Subcutaneous abdominal adipose tissue (tissue), 5 donors: ENCODE measurements around the gene SLC26A11.
A peak's percentile ranks its signal among the peaks of the same experiment; 100 is the strongest.

Source experiments
- H3K27ac ChIP-seq: one replicate; pipeline ENCODE4 v1.7.0; 2013; ENCODE audit warnings: low read depth, mild to moderate bottlenecking, inconsistent platforms, low read length, moderate library complexity
- H3K27me3 ChIP-seq, 5 donors: one replicate each; pipeline ENCODE4 v1.7.0; 2013; ENCODE audit warnings: low read length in 5 of 5, inconsistent platforms in 1 of 5; ENCODE audit not compliant: control insufficient read depth in 5 of 5, insufficient read depth in 4 of 5
- H3K36me3 ChIP-seq, 5 donors: one replicate each; pipeline ENCODE4 v1.7.0; 2013; ENCODE audit warnings: low read length in 5 of 5; ENCODE audit not compliant: control insufficient read depth in 5 of 5, insufficient read depth in 5 of 5
- H3K4me1 ChIP-seq, 5 donors: one replicate each; pipeline ENCODE4 v1.7.0; 2013; ENCODE audit warnings: low read length in 5 of 5, mild to moderate bottlenecking in 3 of 5, moderate library complexity in 1 of 5; ENCODE audit not compliant: control insufficient read depth in 5 of 5, insufficient read depth in 5 of 5
- H3K4me3 ChIP-seq, 5 donors: one replicate each; pipeline ENCODE4 v1.7.0; 2013; ENCODE audit warnings: low read length in 5 of 5, low read depth in 1 of 5
- H3K9ac ChIP-seq, 5 donors: one replicate each; pipeline ENCODE4 v1.7.0; 2013; ENCODE audit warnings: low read length in 5 of 5, mild to moderate bottlenecking in 4 of 5, moderate library complexity in 3 of 5
- H3K9me3 ChIP-seq, 5 donors: one replicate each; pipeline ENCODE4 v1.7.0; 2013; ENCODE audit warnings: low read length in 5 of 5; ENCODE audit not compliant: control insufficient read depth in 5 of 5
- donor health status: healthy.
- donor health status: healthy.
- donor health status: healthy.
- donor health status: healthy.
- donor health status: healthy.

Gene SLC26A11

DNA sequence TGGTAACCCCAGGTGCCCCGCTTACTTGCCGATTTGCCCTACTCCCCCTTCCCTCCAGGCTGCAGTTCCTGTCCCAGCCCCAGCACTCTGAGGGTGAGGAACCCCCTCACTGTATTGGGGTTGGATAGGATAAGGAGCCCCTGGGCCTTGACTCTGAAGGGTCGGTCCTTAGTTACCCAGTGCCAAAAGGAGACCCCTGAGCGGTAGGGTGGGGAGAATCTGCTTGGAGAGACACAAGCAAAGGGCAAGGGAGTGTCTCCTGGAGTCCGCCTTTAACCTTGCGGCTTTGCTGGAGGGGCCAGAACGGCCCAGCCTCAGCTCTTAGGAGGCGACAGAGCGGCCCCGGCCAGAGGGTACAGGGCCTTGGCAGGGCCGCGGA is 37.4 kb upstream of the SLC26A11 start:
- peaks cover 0 to 12% (median 10%) of the 10 kb centered on the region in 5 donors for H3K27me3 ChIP-seq
- H3K9me3 ChIP-seq = no peaks in the 10 kb centered on the region
- H3K36me3 ChIP-seq = no peaks in the 10 kb centered on the region
- no peak overlapping the region for H3K9ac ChIP-seq
- H3K27ac ChIP-seq = no peak overlapping the region
- no peak overlapping the region for H3K4me3 ChIP-seq
- H3K4me1 ChIP-seq = peaks cover 5 to 9% (median 7%) of the 10 kb centered on the region in 5 donors

DNA sequence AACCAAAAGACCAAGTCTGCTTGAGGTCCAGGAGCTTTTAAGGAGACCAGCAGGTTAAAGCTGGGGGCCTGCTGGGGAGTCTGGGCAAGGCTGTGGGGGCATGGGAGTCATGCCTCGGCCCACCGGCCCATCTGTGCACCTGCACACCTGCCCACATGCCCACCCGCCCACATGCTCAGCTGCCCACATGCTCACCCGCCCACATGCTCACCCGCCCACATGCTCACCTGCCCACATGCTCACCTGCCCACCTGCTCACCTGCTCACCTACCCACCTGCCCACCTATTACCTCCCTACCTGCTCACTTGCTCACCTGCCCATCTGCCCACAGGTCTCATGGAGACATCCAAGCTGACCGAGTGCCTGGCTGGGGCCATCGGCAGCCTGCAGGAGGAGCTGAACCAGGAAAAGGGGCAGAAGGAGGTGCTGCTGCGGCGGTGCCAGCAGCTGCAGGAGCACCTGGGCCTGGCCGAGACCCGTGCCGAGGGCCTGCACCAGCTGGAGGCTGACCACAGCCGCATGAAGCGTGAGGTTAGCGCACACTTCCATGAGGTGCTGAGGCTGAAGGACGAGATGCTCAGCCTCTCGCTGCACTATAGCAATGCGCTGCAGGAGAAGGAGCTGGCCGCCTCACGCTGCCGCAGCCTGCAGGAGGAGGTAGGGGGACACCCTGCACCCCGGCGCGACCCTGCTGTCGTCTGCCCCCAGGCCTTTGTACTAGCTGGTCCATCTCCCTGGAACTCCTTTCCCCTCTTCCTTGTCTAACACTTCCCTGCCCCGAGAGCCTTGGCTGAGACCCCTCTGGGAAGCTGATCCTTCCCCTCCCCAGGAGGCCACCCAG is 36.4 kb upstream of the SLC26A11 start:
- Histone ChIP-seq H3K36me3 (no peaks in the 10 kb centered on the region), H3K9ac (no peak overlapping the region), H3K4me1 (peaks cover 6 to 16% (median 14%) of the 10 kb centered on the region in 5 donors), H3K27me3 (peaks cover 0 to 12% (median 10%) of the 10 kb centered on the region in 5 donors), H3K27ac (no peak overlapping the region), H3K9me3 (no peaks in the 10 kb centered on the region), H3K4me3 (no peak overlapping the region)

DNA sequence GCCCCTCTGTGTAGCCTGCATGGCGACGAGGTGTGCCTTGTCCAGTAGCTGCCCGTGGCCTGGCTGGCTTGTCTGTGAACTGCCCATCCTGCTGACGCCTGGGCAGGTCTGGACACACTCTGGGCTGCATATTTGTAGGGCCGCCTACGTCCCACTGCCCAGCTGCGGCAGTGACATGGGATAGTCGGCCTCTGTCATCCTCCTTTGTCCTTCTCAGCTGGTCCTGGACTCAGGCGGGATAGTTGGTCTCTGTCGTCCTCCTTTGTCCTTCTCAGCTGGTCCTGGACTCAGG is 35.9 kb upstream of the SLC26A11 start:
- H3K27ac ChIP-seq = no peak overlapping the region

DNA sequence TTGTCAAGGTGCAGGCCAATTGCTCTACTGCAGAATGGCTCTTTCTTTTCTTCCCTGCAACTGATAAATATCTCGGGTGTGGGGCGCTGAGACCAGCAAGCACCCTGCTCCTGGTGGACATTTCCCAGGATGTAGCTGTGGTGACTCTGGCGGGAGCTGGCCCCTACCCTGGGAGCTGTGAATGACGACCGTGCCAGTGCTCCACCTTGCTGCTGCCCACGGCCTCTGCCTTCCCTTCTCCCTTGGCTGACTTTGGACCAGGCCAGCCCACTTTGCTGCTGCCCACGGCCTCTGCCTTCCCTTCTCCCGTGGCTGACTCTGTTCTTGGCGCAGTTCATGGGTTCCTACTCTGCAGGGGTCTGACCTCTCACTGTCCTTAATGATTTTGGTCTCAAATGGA is 34.3 kb upstream of the SLC26A11 start:
- Histone ChIP-seq H3K4me3 (no peak overlapping the region), H3K9ac (no peak overlapping the region), H3K36me3 (no peaks in the 10 kb centered on the region), H3K27ac (no peak overlapping the region), H3K27me3 (peaks cover 0 to 15% (median 12%) of the 10 kb centered on the region in 5 donors), H3K9me3 (no peaks in the 10 kb centered on the region), H3K4me1 (peaks cover 6 to 17% (median 14%) of the 10 kb centered on the region in 5 donors)

More for the DNA sequence above, 35.9 kb upstream of the SLC26A11 start:
- Histone ChIP-seq H3K9ac (no peak overlapping the region), H3K4me3 (no peak overlapping the region), H3K27me3 (peaks cover 0 to 12% (median 10%) of the 10 kb centered on the region in 5 donors), H3K9me3 (no peaks in the 10 kb centered on the region), H3K36me3 (no peaks in the 10 kb centered on the region), H3K4me1 (peaks cover 6 to 16% (median 14%) of the 10 kb centered on the region in 5 donors)

DNA sequence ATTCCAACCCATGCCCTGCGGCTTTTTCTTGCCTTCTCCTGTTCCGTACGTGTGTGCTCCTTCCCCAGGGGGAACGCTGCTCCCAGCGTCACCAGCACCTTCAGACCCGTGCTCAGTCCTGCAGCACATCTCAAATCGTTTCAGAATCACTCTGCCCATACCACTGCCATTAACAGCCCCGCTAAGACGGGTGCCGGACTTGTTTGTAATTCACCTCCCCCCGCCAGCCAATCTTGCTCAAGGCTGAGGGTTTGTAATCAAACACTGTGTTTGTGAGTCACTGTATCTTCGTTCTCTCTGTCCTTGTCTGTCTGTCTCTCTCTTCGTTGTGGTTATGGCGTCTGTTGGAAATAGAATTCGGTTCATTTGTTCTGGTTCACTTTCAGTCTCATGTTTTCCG is 33.1 kb upstream of the SLC26A11 start:
- Histone ChIP-seq H3K4me3 (peak overlapping the region; percentile 39 to 55 (median 43)), H3K27me3 (peaks cover 3 to 22% (median 10%) of the 10 kb centered on the region in 5 donors), H3K27ac (peak overlapping the region; percentile 24), H3K4me1 (peaks cover 8 to 28% (median 25%) of the 10 kb centered on the region in 5 donors), H3K36me3 (no peaks in the 10 kb centered on the region), H3K9ac (peak overlapping the region in 1 of 5 donors; percentile 35), H3K9me3 (no peaks in the 10 kb centered on the region)

DNA sequence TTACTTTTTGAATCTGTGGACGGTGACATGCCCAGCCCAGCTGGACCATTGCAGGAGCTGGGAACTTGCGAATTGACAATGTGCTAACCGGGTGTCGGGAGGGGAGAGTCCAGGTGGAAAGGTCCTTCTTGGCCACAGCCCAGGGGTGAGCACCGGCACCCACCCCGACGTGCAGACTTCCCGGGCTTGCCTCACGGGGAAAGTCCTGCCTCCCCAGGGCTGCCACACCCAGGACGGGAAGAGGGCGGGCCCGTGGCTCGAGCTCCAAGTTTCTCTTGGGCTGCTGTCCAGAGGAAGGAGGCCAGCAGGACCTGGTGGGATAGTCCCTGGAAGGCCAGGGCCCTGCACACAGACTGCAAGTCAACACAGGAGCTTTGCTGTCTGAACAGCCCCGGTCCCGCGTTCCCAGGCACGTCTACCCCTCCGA is 32.7 kb upstream of the SLC26A11 start:
- H3K9me3 ChIP-seq = no peaks in the 10 kb centered on the region
- peak overlapping the region; percentile 39 to 55 (median 43) for H3K4me3 ChIP-seq
- no peaks in the 10 kb centered on the region for H3K36me3 ChIP-seq
- H3K9ac ChIP-seq = peak overlapping the region in 2 of 5 donors; percentile 35 to 48
- peak overlapping the region; percentile 24 for H3K27ac ChIP-seq
- peaks cover 8 to 33% (median 30%) of the 10 kb centered on the region in 5 donors for H3K4me1 ChIP-seq
- H3K27me3 ChIP-seq = peaks cover 3 to 24% (median 8%) of the 10 kb centered on the region in 5 donors

DNA sequence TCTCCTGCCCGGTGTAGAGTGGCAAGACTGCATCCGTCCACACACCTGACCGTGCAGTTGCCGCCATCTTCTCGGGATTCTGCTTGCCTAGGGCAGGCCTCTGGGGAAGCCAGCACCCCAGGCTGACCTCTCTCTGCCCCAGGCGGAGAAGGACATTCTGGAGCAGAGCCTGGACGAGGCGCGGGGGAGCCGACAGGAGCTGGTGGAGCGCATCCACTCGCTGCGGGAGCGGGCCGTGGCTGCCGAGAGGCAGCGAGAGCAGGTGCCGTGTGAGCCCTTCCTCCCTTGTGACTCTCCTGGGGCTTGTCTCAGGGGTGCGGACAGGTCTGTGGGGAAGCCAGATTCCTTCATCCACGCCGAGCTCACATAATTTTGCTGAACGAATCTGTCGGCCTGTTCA is 30.6 kb upstream of the SLC26A11 start:
- H3K4me3 ChIP-seq = no peak overlapping the region
- peak overlapping the region in 1 of 5 donors; percentile 13 for H3K9ac ChIP-seq
- peaks cover 3 to 22% (median 6%) of the 10 kb centered on the region in 5 donors for H3K27me3 ChIP-seq
- no peak overlapping the region for H3K27ac ChIP-seq
- H3K9me3 ChIP-seq = no peaks in the 10 kb centered on the region
- H3K4me1 ChIP-seq = peaks cover 8 to 33% (median 30%) of the 10 kb centered on the region in 5 donors
- no peaks in the 10 kb centered on the region for H3K36me3 ChIP-seq

DNA sequence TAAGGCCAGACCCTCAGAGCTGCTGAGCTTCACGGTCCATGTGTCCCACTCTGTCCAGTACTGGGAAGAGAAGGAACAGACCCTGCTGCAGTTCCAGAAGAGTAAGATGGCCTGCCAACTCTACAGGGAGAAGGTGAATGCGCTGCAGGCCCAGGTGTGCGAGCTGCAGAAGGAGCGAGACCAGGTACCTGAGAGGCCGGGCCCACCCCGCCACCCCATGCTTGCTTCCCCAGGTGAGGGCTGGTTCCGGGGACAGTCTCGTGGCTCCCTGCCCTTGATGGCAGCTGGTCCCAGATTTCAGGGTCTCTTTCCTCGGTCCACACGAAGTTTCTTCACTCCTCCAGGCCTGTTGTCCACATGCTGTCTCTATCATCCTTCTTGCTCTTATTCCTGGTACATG is 29.5 kb upstream of the SLC26A11 start:
- Histone ChIP-seq H3K36me3 (no peaks in the 10 kb centered on the region), H3K9me3 (no peaks in the 10 kb centered on the region), H3K4me1 (peaks cover 8 to 33% (median 30%) of the 10 kb centered on the region in 5 donors), H3K4me3 (no peak overlapping the region), H3K27ac (no peak overlapping the region), H3K27me3 (peaks cover 3 to 22% (median 6%) of the 10 kb centered on the region in 5 donors), H3K9ac (no peak overlapping the region)

DNA sequence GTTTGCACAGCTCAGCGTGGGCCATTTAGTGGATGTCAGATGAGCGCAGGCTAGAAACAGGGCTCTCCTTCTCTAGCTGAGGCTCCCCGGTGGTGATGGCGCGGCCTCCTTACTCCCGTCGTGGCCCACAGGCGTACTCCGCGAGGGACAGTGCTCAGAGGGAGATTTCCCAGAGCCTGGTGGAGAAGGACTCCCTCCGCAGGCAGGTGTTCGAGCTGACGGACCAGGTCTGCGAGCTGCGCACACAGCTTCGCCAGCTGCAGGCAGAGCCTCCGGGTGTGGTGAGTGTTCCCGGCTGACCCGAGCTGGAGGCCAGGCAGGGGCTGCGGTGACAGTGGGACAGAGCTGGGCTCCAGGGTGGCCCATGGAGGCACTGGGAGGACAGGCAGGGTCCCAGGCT is 29.0 kb upstream of the SLC26A11 start:
- H3K9ac ChIP-seq = no peak overlapping the region
- H3K4me1 ChIP-seq = peaks cover 8 to 33% (median 30%) of the 10 kb centered on the region in 5 donors
- peaks cover 3 to 22% (median 6%) of the 10 kb centered on the region in 5 donors for H3K27me3 ChIP-seq
- no peak overlapping the region for H3K27ac ChIP-seq
- H3K36me3 ChIP-seq = no peaks in the 10 kb centered on the region
- no peak overlapping the region for H3K4me3 ChIP-seq
- H3K9me3 ChIP-seq = no peaks in the 10 kb centered on the region

DNA sequence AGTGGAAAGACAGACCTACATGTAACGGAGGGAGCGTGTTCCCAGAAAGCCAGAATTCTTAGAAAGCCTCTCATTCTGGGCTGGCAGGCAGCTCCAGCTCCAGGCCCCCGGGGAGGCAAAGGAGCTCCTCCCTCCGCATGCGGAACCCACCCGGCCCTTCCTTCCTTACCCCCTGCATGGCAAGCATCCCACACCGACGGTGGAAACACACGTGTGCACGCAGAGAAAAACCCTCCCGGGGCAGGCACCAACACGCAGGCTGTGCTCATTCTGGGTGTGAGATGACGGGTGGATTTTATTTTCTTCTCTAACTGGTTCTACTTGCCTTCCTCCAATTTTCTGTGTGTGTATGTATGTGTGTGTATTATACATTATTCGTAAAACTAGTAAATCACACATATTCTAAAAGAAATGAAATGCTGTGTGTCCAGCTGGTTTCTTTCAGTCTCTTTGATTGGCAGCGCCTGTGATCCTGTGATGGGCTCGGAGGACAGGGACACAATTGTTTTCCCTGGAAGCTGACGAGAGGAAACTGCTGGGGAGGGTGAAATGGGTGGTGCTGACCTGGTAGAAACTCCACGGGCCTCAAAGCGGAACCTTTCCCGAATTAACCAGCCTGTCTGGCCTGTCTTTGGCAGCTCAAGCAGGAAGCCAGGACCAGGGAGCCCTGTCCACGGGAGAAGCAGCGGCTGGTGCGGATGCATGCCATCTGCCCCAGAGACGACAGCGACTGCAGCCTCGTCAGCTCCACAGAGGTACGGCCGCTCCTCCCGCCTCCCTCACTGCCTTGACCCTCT is 28.2 kb upstream of the SLC26A11 start:
- H3K27ac ChIP-seq = no peak overlapping the region
- H3K4me3 ChIP-seq = peak overlapping the region in 4 of 5 donors; percentile 17 to 34 (median 22)
- peak overlapping the region in 2 of 5 donors; percentile 30 to 43 for H3K9ac ChIP-seq

More for the DNA sequence above, 28.2 kb upstream of the SLC26A11 start:
- Histone ChIP-seq H3K27me3 (peaks cover 3 to 20% (median 6%) of the 10 kb centered on the region in 5 donors), H3K4me1 (peaks cover 8 to 33% (median 30%) of the 10 kb centered on the region in 5 donors), H3K9me3 (no peaks in the 10 kb centered on the region), H3K36me3 (no peaks in the 10 kb centered on the region)
